SU-DHL-6 (cell line): ENCODE results near the gene PRR20G.

Experiments used
- CTCF ChIP-seq: fragments of 200-600 bp; sonication (generic); IDR thresholded peaks from one replicate; pipeline ENCODE4 v1.5.1; 2017; ENCODE audit warnings: antibody characterized with exemption, mild to moderate bottlenecking, low read length, moderate library complexity; ENCODE audit not compliant: insufficient read depth, poor library complexity, severe bottlenecking
- EZH2phosphoT487 ChIP-seq: fragments of 200-600 bp; sonication (generic), shearing (Covaris generic); conservative IDR thresholded peaks from 2 replicates; pipeline ENCODE4 v1.6.1; 2018; ENCODE audit warnings: mild to moderate bottlenecking, antibody characterized with exemption, low read length, moderate library complexity, mixed read lengths

GRCh38 chr3:127329631-127330285 lies 41.9 kb upstream of the PRR20G start:
- TF ChIP-seq CTCF (no peak), EZH2phosphoT487 (no peak)
